Gastrocnemius medialis (tissue), 4 donors: ENCODE measurements around the gene PARP6.

Source experiments
- POLR2A ChIP-seq, 2 donors: fragments of 450-650 bp; IDR thresholded peaks; one replicate each; pipeline ENCODE4 v1.6.1; 2017; ENCODE audit warnings: antibody characterized with exemption in 2 of 2, mild to moderate bottlenecking in 2 of 2, moderate library complexity in 2 of 2
- TF ChIP-seq, protein P1 (sequence below), 5 experiments: fragments of 450-650 bp in 3 of 5; fragments of 200-600 bp in 2 of 5; sonication (generic) in 2 of 5; IDR thresholded peaks in 4 of 5; conservative IDR thresholded peaks in 1 of 5; 1 replicate in 4 of 5; 2 replicates in 1 of 5; pipeline ENCODE4 v1.5.1; 2016 to 2019; ENCODE audit warnings: antibody characterized with exemption in 5 of 5, mild to moderate bottlenecking in 3 of 5, moderate library complexity in 3 of 5

DNA sequence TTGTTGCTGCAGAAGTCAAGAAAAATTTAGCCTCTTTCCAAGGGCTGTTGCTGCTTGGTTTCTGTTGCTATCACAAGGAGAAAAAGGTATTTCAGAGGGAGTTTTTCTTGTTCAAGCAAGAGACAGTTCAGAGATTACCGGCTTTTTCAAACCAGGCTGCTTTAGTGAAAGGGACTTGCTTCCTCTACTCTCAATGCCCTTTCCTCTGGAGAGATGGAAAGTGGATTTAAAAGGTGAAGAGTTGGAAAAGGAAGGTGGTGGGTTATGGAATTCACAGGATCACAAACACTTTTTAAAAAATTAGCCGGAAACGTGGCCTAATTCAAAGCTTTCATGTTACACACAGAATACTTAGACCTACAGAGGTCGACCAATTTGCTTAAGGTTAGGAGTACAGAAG lies 1.1 kb downstream of the PARP6 start:
- no peak for TF ChIP-seq POLR2A (IDR thresholded peaks at IDR 0.05)
- TF ChIP-seq, protein P1, sequence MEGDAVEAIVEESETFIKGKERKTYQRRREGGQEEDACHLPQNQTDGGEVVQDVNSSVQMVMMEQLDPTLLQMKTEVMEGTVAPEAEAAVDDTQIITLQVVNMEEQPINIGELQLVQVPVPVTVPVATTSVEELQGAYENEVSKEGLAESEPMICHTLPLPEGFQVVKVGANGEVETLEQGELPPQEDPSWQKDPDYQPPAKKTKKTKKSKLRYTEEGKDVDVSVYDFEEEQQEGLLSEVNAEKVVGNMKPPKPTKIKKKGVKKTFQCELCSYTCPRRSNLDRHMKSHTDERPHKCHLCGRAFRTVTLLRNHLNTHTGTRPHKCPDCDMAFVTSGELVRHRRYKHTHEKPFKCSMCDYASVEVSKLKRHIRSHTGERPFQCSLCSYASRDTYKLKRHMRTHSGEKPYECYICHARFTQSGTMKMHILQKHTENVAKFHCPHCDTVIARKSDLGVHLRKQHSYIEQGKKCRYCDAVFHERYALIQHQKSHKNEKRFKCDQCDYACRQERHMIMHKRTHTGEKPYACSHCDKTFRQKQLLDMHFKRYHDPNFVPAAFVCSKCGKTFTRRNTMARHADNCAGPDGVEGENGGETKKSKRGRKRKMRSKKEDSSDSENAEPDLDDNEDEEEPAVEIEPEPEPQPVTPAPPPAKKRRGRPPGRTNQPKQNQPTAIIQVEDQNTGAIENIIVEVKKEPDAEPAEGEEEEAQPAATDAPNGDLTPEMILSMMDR (IDR thresholded peaks at IDR 0.05 in 4 of 5, conservative IDR thresholded peaks at IDR 0.05 in 1 of 5), result no peak
